ES-I3 (cell line): ENCODE results near the gene SEC14L3.

ENCODE experiments used
- H3K36me3 ChIP-seq: 2 replicates; pipeline ENCODE4 v1.6.1; 2013; ENCODE audit warnings: mild to moderate bottlenecking, low read length, control low read depth, moderate library complexity; ENCODE audit not compliant: insufficient read depth
- H3K4me1 ChIP-seq: 2 replicates; pipeline ENCODE4 v1.6.1; 2013; ENCODE audit warnings: mild to moderate bottlenecking, control low read depth, low read length; ENCODE audit not compliant: insufficient read depth
- H3K9ac ChIP-seq: 2 replicates; pipeline ENCODE4 v1.6.1; 2013; ENCODE audit warnings: low read depth, mild to moderate bottlenecking, low read length, moderate library complexity
- H3K9me3 ChIP-seq: 2 replicates; pipeline ENCODE4 v1.6.1; 2013; ENCODE audit warnings: mild to moderate bottlenecking, low read length, moderate library complexity; ENCODE audit not compliant: control insufficient read depth, insufficient read depth

Gene SEC14L3

DNA sequence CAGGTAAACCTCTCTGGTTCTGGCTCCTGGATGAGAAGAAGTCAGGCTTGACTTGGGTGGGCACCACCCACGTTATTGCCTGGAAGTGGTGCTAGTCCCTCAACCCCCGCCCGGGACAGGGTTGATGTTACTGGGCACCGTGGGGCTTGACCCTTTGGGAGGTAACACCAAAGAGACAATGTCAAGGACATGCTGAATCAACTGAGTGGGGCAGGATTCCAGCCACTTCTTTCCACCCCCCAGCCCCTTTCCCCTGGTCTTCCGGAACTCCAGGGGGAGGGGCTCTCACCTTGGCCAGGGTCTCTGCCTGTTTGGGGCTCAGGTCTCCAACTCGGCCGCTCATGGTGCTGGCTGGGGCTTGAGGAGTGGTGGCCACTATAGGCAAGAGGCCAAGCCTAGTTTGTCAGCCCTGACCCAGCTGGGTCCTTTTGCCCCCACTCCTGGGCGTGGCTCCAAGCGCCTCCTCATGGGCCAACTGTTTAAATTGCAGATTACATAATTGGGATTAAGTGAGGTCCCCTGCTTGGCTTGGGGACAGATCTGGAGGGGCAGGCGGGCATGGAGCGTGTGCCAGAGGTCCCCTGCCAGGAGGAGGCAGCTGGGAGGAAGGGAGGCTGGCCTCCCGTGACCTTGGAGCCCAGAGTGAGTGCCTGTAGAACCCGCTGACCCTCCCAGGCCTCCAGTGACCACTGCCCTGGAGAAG is at the start of gene SEC14L3:
SEC14L3 (minus strand) TSS at position 402 of the 703 bp plus-strand sequence; CDS start at position 343, 59 bp downstream.
- H3K36me3 ChIP-seq: no peaks in the 10 kb centered on the region
- H3K4me1 ChIP-seq: no peaks in the 10 kb centered on the region
- no peaks in the 10 kb centered on the region for H3K9me3 ChIP-seq
- H3K9ac ChIP-seq: no peak within 1 kb of the TSS

DNA sequence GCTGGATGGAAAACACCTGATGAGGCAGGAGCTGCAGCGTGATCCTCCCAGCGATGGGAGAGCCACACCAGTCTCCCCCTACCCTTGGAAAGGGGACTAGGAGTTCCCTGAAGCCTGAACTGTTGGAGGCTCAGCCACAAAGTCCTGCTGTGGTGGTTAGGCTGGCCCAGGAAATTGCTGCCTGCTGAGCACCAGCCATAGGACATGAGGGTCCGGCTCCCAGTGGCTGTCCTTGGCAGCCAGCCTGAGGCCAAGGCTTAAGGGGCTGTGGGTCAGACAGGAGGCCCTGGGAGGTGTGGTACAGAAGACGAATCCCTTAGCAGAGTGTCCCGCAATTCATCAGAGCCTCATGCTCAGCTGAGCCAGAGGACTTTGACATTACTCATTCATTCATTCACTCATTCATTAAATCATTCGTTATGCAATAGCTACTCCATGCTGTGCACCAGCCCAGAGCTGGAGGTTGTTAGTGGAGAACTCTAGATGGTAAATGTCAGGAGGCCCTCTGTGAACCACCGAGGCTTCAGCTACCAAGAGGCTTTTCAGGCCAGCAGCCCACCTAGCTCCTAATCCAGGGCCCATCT is 48.1 kb upstream of the SEC14L3 start:
- H3K9ac ChIP-seq: no peak overlapping the region
- H3K9me3 ChIP-seq: no peaks in the 10 kb centered on the region
- no peaks in the 10 kb centered on the region for H3K36me3 ChIP-seq
- H3K4me1 ChIP-seq: no peaks in the 10 kb centered on the region

DNA sequence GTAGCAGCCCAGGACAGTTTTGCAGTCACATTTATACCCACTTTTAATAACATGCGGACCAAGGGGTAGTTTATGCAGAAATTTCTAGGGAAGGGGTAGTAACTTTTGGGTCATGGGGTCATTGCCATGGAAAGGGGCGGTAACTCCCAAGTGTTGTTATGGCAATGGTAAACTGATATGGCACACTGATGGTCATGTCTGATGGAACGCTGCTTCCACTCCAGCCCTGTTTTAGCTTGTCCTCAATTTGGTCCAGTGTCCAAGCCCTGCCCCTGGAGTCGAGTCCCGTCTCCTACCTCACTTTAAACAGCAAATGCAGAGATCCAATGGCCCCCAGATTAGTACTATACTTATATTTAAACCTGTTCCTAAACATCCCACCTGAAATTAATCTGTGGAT is 44.9 kb upstream of the SEC14L3 start:
- Histone ChIP-seq H3K4me1 (no peaks in the 10 kb centered on the region), H3K9ac (no peak overlapping the region), H3K36me3 (no peaks in the 10 kb centered on the region), H3K9me3 (no peaks in the 10 kb centered on the region)

DNA sequence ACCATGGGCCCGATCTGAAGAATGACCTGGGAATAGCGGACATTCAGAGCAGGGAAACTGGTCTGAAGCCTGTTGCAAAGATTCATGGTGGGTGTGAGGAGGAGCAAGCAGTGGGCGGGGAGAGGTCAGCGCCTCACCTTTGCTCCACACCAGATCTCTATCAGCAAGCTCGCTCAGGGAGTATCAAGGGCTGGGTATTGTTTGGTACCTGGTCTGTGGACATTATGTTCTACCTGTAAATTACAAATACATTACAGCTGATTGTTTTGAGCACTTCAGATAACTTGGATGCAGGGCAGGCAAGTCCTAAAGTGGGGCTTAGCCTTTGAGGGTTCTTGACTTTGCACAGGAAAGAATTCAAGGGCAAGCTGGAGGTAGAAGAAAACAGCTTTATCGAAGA is 44.5 kb upstream of the SEC14L3 start:
- Histone ChIP-seq H3K4me1 (no peaks in the 10 kb centered on the region), H3K36me3 (no peaks in the 10 kb centered on the region), H3K9me3 (no peaks in the 10 kb centered on the region), H3K9ac (no peak overlapping the region)

DNA sequence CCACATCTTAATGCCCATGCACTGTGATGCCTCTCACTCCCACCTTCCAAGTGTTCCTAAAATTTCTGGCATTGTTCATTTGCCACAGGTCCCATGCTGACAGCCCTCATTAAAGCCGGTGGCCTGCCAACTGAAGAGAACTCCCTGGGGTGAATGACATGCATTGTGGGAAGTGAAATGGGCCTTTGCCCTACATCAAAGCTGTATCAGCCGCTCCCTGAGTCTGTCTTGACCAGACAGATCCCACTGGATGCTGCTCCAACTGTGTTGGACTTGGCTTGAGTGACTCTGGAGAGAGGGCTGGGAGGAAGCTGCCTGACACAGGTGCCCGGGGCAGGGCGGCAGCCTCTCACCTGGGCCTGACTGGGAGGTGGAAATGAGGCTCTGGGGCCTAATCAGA is 42.4 kb upstream of the SEC14L3 start:
- Histone ChIP-seq H3K36me3 (no peaks in the 10 kb centered on the region), H3K9me3 (no peaks in the 10 kb centered on the region), H3K9ac (no peak overlapping the region), H3K4me1 (no peaks in the 10 kb centered on the region)

DNA sequence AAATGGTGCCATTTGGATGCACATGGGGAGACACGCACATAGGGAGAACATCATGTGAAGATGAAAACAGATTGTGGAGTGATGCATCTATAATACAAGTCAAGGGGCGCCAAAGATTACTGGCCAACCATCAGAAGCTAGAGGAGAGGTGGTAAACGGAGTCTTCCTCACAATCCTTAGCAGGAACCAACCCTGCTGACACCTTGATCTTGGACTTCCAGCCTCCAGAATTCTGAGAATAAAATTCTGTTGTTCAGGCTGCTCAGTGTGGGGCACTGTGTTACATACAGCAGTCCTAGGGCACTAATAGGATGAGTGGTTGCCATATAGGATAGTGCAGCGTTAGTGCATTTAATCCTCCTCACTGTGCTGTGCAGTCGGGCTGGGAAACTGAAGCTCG is 41.6 kb upstream of the SEC14L3 start:
- Histone ChIP-seq H3K9ac (no peak overlapping the region), H3K4me1 (no peaks in the 10 kb centered on the region), H3K36me3 (no peaks in the 10 kb centered on the region), H3K9me3 (no peaks in the 10 kb centered on the region)

DNA sequence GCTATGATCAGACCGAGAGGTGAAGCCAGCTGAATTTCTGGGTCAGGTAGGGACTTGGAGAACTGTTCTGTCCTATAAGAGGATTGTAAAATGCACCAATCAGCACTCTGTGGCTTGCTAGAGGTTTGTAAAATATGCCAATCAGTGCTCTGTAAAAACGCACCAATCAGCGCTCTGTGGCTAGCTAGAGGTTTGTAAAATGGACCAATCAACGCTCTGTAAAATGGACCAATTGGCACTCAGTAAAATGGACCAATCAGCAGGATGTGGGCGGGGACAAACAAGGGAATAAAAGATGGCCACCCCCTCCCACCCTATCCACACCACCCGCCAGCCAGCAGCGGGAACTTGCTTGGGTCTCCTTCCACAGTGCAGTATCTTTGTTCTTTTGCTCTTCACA is 40.1 kb upstream of the SEC14L3 start:
- no peak overlapping the region for H3K9ac ChIP-seq
- H3K9me3 ChIP-seq: no peaks in the 10 kb centered on the region
- H3K36me3 ChIP-seq: no peaks in the 10 kb centered on the region
- H3K4me1 ChIP-seq: no peaks in the 10 kb centered on the region

DNA sequence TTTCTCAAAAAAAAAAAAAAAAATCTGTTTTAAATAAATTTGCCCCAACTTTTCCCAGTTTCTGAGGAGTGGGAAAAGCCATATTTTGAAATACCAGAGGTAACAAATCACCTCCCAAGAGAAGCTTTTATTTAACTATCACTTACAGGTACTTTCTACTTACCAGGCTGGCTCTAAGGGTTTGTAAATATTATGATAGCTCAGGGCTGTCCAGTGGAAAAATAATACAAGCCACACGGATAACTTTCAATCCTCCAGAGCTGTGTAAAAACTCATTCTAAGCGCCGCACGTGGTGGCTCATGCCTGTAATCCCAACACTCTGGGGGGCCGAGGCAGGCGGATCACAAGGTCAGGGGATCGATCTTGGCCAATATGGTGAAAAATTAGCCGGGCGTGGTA is 39.3 kb upstream of the SEC14L3 start:
- H3K36me3 ChIP-seq: no peaks in the 10 kb centered on the region
- no peaks in the 10 kb centered on the region for H3K4me1 ChIP-seq
- H3K9ac ChIP-seq: no peak overlapping the region
- H3K9me3 ChIP-seq: no peaks in the 10 kb centered on the region

DNA sequence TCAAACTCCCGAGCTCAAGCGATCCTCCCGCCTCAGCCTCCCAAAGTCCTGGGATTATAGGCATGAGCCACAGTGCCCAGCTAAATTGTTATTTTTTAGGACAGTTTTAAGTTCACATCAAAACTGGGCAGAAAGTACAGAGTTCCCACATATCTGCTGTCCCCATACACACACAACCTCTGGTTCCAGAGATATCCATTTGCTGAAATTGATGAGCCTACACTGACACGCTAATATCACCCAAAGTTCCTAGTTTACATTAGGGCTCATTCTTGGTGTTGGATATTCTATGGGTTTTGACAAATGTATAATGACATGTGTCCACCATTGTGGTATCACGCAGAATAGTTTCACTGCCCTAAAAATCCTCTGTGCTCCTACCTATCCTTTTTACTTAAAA is 36.4 kb upstream of the SEC14L3 start:
- Histone ChIP-seq H3K4me1 (no peaks in the 10 kb centered on the region), H3K9me3 (no peaks in the 10 kb centered on the region), H3K9ac (no peak overlapping the region), H3K36me3 (no peaks in the 10 kb centered on the region)

DNA sequence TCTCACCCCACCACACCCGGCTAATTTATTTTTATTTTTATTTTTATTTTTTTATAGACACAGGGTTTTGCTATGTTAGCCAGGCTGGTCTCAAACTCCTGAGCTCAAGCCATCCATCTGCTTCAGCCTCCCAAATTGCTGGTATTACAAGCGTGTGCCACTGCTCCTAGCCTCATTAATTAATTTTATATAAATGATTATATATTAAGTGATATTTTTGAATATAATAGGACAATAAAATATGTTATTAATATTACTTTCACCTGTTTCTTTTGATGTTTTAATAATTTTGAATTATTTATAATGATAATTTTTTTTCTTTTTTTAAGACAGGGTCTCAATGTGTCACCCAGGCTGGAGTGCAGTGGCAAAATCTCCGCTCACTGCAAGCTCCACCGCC is 35.9 kb upstream of the SEC14L3 start:
- H3K9me3 ChIP-seq: no peaks in the 10 kb centered on the region
- no peaks in the 10 kb centered on the region for H3K36me3 ChIP-seq
- H3K4me1 ChIP-seq: no peaks in the 10 kb centered on the region
- H3K9ac ChIP-seq: no peak overlapping the region

DNA sequence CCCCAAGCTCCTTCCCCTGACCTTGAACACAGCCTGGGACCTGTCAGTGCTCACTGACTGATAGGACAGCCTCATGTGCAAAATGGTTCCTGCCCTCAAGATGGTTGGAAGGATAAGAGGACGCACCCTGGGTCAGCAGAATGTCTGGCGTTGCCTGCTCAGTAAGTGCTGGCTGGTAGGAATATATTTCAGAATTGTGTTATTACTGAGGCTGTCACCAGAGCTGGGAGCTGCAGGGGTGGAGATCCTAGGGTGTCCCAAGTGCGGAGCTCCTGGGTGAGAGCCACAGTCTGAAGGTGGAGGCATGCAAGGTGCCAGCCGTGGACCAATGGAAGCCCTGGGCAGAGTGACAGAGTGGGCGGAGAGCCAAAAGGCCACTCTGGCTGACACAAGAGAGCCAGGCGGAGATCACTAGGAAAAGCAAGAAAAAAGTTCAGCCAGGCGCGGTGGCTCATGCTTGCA is 34.7 kb upstream of the SEC14L3 start:
- H3K9me3 ChIP-seq: no peaks in the 10 kb centered on the region
- H3K36me3 ChIP-seq: no peaks in the 10 kb centered on the region
- H3K9ac ChIP-seq: no peak overlapping the region
- H3K4me1 ChIP-seq: no peaks in the 10 kb centered on the region

DNA sequence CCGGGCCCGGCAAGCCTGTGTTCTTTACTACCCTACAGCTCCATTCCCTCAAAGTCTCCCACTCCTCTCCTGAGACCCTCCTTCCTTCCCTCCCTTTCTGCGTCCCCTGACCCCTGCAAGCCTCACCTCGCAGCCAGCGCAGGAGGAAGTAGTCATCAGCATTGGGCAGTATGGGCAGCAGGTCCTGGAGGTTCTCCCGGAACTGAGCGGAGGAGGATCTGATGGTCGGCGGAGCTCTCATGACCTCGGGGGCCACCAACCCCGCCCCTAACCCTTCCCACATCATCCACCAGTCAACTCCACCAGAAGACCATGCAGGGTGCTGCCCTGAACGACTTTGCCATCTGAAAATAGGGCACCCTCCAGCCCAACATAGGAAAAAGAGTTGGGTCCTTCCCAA is 31.7 kb upstream of the SEC14L3 start:
- Histone ChIP-seq H3K9me3 (no peaks in the 10 kb centered on the region), H3K9ac (no peak overlapping the region), H3K36me3 (no peaks in the 10 kb centered on the region), H3K4me1 (no peaks in the 10 kb centered on the region)

DNA sequence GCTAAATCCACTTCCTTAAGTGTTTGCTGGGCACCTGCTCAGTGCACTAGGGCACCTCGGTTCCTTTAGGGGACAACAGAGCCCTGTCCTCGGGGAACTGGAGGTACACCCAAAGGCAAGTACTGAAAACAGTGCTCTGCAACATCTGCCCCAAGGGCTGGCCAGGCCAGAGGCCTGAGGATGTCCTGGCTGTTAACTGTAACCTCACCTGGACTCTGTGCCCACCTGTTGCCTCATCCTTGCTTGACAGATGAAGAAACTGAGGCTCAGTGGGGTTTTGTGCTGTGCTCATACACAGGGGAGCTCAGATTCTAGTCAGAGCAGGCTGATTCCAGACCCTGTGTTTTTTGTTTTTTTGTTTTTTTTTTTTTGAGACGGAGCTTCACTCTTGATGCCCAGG is 31.1 kb upstream of the SEC14L3 start:
- no peaks in the 10 kb centered on the region for H3K4me1 ChIP-seq
- no peaks in the 10 kb centered on the region for H3K9me3 ChIP-seq
- H3K36me3 ChIP-seq: no peaks in the 10 kb centered on the region
- H3K9ac ChIP-seq: no peak overlapping the region

DNA sequence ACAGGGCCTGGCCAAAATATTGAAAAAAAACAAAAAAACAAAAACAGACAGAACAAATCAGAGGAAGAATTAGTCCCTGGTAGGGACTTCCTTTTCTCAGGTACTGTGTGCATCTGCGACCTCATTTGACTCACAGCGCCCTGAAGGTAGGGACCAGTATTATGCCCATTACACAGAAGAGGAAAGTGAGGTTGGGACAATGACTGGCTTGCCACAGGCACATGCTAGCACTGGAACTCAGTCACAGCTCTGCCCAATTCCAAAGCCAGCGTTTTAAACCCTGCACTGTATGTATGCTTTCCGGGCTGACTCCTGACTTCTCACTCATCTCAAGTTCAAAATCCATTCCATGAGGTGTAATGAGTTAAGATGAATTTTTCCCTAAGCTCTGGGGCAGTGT is 30.3 kb upstream of the SEC14L3 start:
- Histone ChIP-seq H3K9me3 (no peaks in the 10 kb centered on the region), H3K36me3 (no peaks in the 10 kb centered on the region), H3K4me1 (no peaks in the 10 kb centered on the region), H3K9ac (no peak overlapping the region)

DNA sequence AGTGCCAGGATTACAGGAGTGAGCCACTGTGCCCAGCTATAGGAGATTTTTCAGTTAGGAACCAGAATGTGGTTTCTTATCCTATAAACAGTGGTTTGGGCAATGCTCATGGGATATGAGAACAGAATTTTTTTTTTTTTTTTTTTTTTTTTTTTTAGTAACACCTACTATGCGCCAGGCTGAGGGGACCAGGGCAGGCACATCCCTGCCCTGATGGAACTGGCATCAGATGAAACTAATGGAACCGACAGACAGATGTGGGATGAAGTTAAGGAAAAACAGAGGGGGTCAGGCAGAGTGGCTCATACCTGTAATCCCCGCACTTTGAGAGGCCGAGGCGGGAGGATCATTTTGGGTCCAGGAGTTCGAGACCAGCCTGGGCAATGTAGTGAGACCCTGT is 28.8 kb upstream of the SEC14L3 start:
- no peaks in the 10 kb centered on the region for H3K4me1 ChIP-seq
- no peaks in the 10 kb centered on the region for H3K36me3 ChIP-seq
- no peak overlapping the region for H3K9ac ChIP-seq
- H3K9me3 ChIP-seq: no peaks in the 10 kb centered on the region
